IMR-90 (cell line): ENCODE results near the gene FKBP4. TPM values are rescaled to one million over a fixed set of nuclear protein-coding genes. Genes with fewer than 3 reads are reported as not detected.

Experiments
- ATAC-seq: fragments of 200-7000 bp; cut with Tn5 transposase; 2 replicates; pipeline ENCODE4 v1.9.1; 2020; ENCODE audit warnings: low read depth, mild to moderate bottlenecking, moderate library complexity
- BruUV-seq: library from RNA; stranded (reverse); fragments of 400-500 nt; replicated peaks from 2 replicates; lab custom pipeline; 2021; lab: Mats Ljungman, UMichigan
- CTCF ChIA-PET: fragments of 300-600 bp; formaldehyde crosslinking; extraction: SDS; loops from one replicate; lab custom pipeline; 2021; ENCODE audit warnings: antibody characterized with exemption; lab: Yijun Ruan, JAX
- POLR2A ChIA-PET: fragments of 300-600 bp; sonication (Branson Sonifier 250); formaldehyde crosslinking; loops from one replicate; lab custom pipeline; 2022; ENCODE audit warnings: antibody characterized with exemption; ENCODE audit not compliant: unreplicated experiment; lab: Charles Lee
- DNase-seq: peaks from one replicate; pipeline ENCODE4 v3.0.0; 2013
- H2AFZ ChIP-seq: replicated peaks from 2 replicates; pipeline ENCODE3; 2013; ENCODE audit warnings: low read length, mild to moderate bottlenecking; ENCODE audit not compliant: poor library complexity
- H2AK5ac ChIP-seq: 2 replicates; pipeline ENCODE4 v1.6.1; 2013; ENCODE audit warnings: low read depth, low read length, inconsistent platforms
- H2AK9ac ChIP-seq: replicated peaks from 2 replicates; pipeline ENCODE3; 2013; ENCODE audit warnings: mild to moderate bottlenecking, low read depth, low read length, moderate library complexity; ENCODE audit not compliant: poor library complexity
- H2BK120ac ChIP-seq: 2 replicates; pipeline ENCODE4 v1.6.1; 2013; ENCODE audit warnings: low read depth, low read length, inconsistent platforms
- H2BK15ac ChIP-seq: 3 replicates; pipeline ENCODE4 v1.6.1; 2013; ENCODE audit warnings: low read depth, low read length, inconsistent platforms
- H2BK20ac ChIP-seq: 2 replicates; pipeline ENCODE4 v1.6.1; 2013; ENCODE audit warnings: low read depth, mild to moderate bottlenecking, inconsistent platforms, low read length, moderate library complexity
- H2BK5ac ChIP-seq: 2 replicates; pipeline ENCODE4 v1.6.1; 2013; ENCODE audit warnings: mild to moderate bottlenecking, low read depth, low read length, inconsistent platforms; ENCODE audit not compliant: poor library complexity, severe bottlenecking
- H3K14ac ChIP-seq: replicated peaks from 2 replicates; pipeline ENCODE4 v1.6.1; 2013; ENCODE audit warnings: low read depth, low read length, inconsistent platforms
- H3K18ac ChIP-seq: 2 replicates; pipeline ENCODE4 v1.6.1; 2013; ENCODE audit warnings: low read depth, low read length, control low read depth
- H3K23ac ChIP-seq: 2 replicates; pipeline ENCODE4 v1.6.1; 2013; ENCODE audit warnings: low read depth, low read length, inconsistent platforms
- H3K27ac ChIP-seq: 2 replicates; pipeline ENCODE4 v1.5.1; 2013; ENCODE audit warnings: mild to moderate bottlenecking, control low read depth, low read length; ENCODE audit not compliant: insufficient read depth
- H3K27me3 ChIP-seq: 2 replicates; pipeline ENCODE4 v1.6.1; 2013; ENCODE audit warnings: low read length; ENCODE audit not compliant: control insufficient read depth, insufficient read depth
- H3K36me3 ChIP-seq: 2 replicates; pipeline ENCODE4 v1.6.1; 2013; ENCODE audit warnings: low read length, mixed read lengths; ENCODE audit not compliant: control insufficient read depth, insufficient read depth
- H3K4ac ChIP-seq: 2 replicates; pipeline ENCODE4 v1.6.1; 2013; ENCODE audit warnings: low read depth, low read length, inconsistent platforms
- H3K4me1 ChIP-seq: 2 replicates; pipeline ENCODE4 v1.6.1; 2013; ENCODE audit warnings: low read length, mixed read lengths; ENCODE audit not compliant: control insufficient read depth, insufficient read depth
- H3K4me2 ChIP-seq: 2 replicates; pipeline ENCODE4 v1.6.1; 2013; ENCODE audit warnings: low read depth, mild to moderate bottlenecking, control low read depth, low read length, moderate library complexity
- H3K4me3 ChIP-seq: 2 replicates; pipeline ENCODE4 v1.5.1; 2013; ENCODE audit warnings: low read depth, mild to moderate bottlenecking, control low read depth, low read length, moderate library complexity; ENCODE audit not compliant: insufficient read depth
- H3K56ac ChIP-seq: 2 replicates; pipeline ENCODE4 v1.6.1; 2013; ENCODE audit warnings: low read length, inconsistent platforms; ENCODE audit not compliant: insufficient read depth; ENCODE audit errors: extremely low read depth
- H3K79me1 ChIP-seq, 2 experiments: 2 replicates each; pipeline ENCODE4 v1.6.1; 2013; ENCODE audit warnings: low read length in 2 of 2, inconsistent platforms in 1 of 2, low read depth in 1 of 2
- H3K9ac ChIP-seq: 2 replicates; pipeline ENCODE4 v1.6.1; 2013; ENCODE audit warnings: low read depth, low read length, control low read depth
- H3K9me1 ChIP-seq: 2 replicates; pipeline ENCODE4 v1.6.1; 2013; ENCODE audit warnings: low read length, inconsistent platforms; ENCODE audit not compliant: insufficient read depth
- H3K9me3 ChIP-seq: 2 replicates; pipeline ENCODE4 v1.6.1; 2013; ENCODE audit warnings: low read length; ENCODE audit not compliant: control insufficient read depth, insufficient read depth
- H4K20me1 ChIP-seq: 2 replicates; pipeline ENCODE4 v1.6.1; 2013; ENCODE audit warnings: low read length, inconsistent platforms; ENCODE audit not compliant: insufficient read depth
- H4K5ac ChIP-seq: 2 replicates; pipeline ENCODE4 v1.6.1; 2013; ENCODE audit warnings: mild to moderate bottlenecking, low read depth, low read length, control low read depth
- H4K8ac ChIP-seq, 2 experiments: 2 replicates each; pipeline ENCODE4 v1.6.1; 2013; ENCODE audit warnings: low read depth in 2 of 2, low read length in 2 of 2, control low read depth in 1 of 2, inconsistent platforms in 1 of 2
- H4K91ac ChIP-seq: 2 replicates; pipeline ENCODE4 v1.6.1; 2013; ENCODE audit warnings: low read depth, low read length, inconsistent platforms; ENCODE audit not compliant: insufficient read depth
- BHLHE40 ChIP-seq: fragments of 150-350 bp; IDR thresholded peaks from 2 replicates; pipeline ENCODE4 v1.6.1; 2016; ENCODE audit warnings: mild to moderate bottlenecking, low read depth, low read length
- CEBPB ChIP-seq: IDR thresholded peaks from 2 replicates; pipeline ENCODE4 v1.6.1; 2012; ENCODE audit warnings: low read depth, low read length, improper control_type of control experiment
- CHD1 ChIP-seq: IDR thresholded peaks from 2 replicates; pipeline ENCODE4 v1.6.1; 2012; ENCODE audit warnings: low read depth, low read length, improper control_type of control experiment
- CTCF ChIP-seq: conservative IDR thresholded peaks from 2 replicates; pipeline ENCODE4 v1.5.1; 2012; ENCODE audit warnings: mild to moderate bottlenecking, low read depth, low read length, improper control_type of control experiment
- FOS ChIP-seq: fragments of 150-350 bp; IDR thresholded peaks from 2 replicates; pipeline ENCODE4 v1.6.1; 2016; ENCODE audit warnings: low read depth, low read length
- MAZ ChIP-seq: IDR thresholded peaks from 2 replicates; pipeline ENCODE4 v1.6.1; 2012; ENCODE audit warnings: low read depth, mild to moderate bottlenecking, low read length, improper control_type of control experiment, moderate library complexity, borderline replicate concordance
- MXI1 ChIP-seq: IDR thresholded peaks from 2 replicates; pipeline ENCODE4 v1.6.1; 2012; ENCODE audit warnings: low read depth, mild to moderate bottlenecking, low read length, moderate library complexity, borderline replicate concordance
- POLR2A ChIP-seq: IDR thresholded peaks from 2 replicates; pipeline ENCODE4 v1.6.1; 2012; ENCODE audit warnings: mild to moderate bottlenecking, low read depth, low read length
- RCOR1 ChIP-seq: IDR thresholded peaks from 2 replicates; pipeline ENCODE4 v1.6.1; 2012; ENCODE audit warnings: mild to moderate bottlenecking, low read length, improper control_type of control experiment; ENCODE audit not compliant: insufficient replicate concordance
- SMC3 ChIP-seq: fragments of 150-350 bp; IDR thresholded peaks from 2 replicates; pipeline ENCODE4 v1.6.1; 2016; ENCODE audit warnings: low read depth, mild to moderate bottlenecking, antibody characterized with exemption, low read length, moderate library complexity
- USF2 ChIP-seq: fragments of 150-350 bp; IDR thresholded peaks from 2 replicates; pipeline ENCODE4 v1.6.1; 2017; ENCODE audit warnings: mild to moderate bottlenecking, antibody characterized with exemption, low read length, low read depth
- WGBS, 2 experiments: methylation state at CpG; one replicate each; pipeline versions ENCODE4 v1.1.5 to v1.1.7; 2013; ENCODE audit warnings: missing lambda C conversion rate in 2 of 2; ENCODE audit not compliant: insufficient read length in 1 of 2; ENCODE audit errors: extremely low coverage in 2 of 2; 5-methylcytosine and 5-hydroxymethylcytosine counted together
- dilution Hi-C: fragments of 300-500 bp; cut with HindIII; formaldehyde crosslinking; loops from one replicate; pipeline ENCODE4 v1.14.3; 2018; ENCODE audit warnings: low sequenced_read_pairs; ENCODE audit not compliant: unreplicated experiment
- in situ Hi-C: fragments of 300-500 bp; cut with MboI; formaldehyde crosslinking; loops from 3 replicates; pipeline ENCODE4 v1.14.3; 2019; ENCODE audit warnings: low sequenced_read_pairs, inconsistent platforms, mixed read lengths
- intact Hi-C: fragments of 100-400 bp; cut with micrococcal nuclease; formaldehyde crosslinking; loops from 2 replicates; pipeline ENCODE4 v1.10.0; 2022
- polyA plus RNA-seq, 3 experiments: library from polyadenylated mRNA; depleted of rRNA; stranded (reverse); fragments of >200 nt; gene quantifications; 2 replicates each; pipeline ENCODE4 v1.2.3, GENCODE V29; 2012; ENCODE audit warnings: low replicate concordance in 1 of 3
- total RNA-seq: library from RNA; depleted of rRNA; stranded (reverse); fragments of >200 nt; gene quantifications from 2 replicates; pipeline ENCODE4 v1.2.3, GENCODE V29; 2012

The FKBP4 gene
- total and polyA plus RNA-seq, 2 of the 4 experiments (the other 2 are of a cell fraction), result 35.7 to 36.0 TPM

GRCh38 chr12:2756756-2757155 is 38.0 kb upstream of the FKBP4 start:
- no peak overlapping the region for H2AFZ ChIP-seq
- ChIA-PET CTCF (no interaction called here), POLR2A (no interaction called here)
- no peak for DNase-seq
- H3K27ac ChIP-seq, result no peak overlapping the region
- H3K56ac ChIP-seq, result no peak overlapping the region
- no peaks in the 10 kb centered on the region for H3K9me3 ChIP-seq
- H2BK20ac ChIP-seq, result no peak overlapping the region
- H3K14ac ChIP-seq, result no peak overlapping the region
- no peak overlapping the region for H3K23ac ChIP-seq
- dilution Hi-C loops (no loop called here), intact Hi-C loops (no loop called here), in situ Hi-C loops (no loop called here)
- H4K5ac ChIP-seq, result no peak overlapping the region
- H3K18ac ChIP-seq, result no peak overlapping the region
- H3K9ac ChIP-seq, result no peak overlapping the region
- no peak overlapping the region for H2BK15ac ChIP-seq
- no peak overlapping the region for H2AK9ac ChIP-seq
- peaks cover 9% of the 10 kb centered on the region for H4K20me1 ChIP-seq
- no peak overlapping the region for H4K91ac ChIP-seq
- no peak overlapping the region for H2AK5ac ChIP-seq
- no peaks in the 10 kb centered on the region for H3K4me1 ChIP-seq
- no peak overlapping the region for H2BK120ac ChIP-seq
- H3K27me3 ChIP-seq, result peaks cover 19% of the 10 kb centered on the region
- H3K4me3 ChIP-seq, result no peak overlapping the region
- H3K79me1 ChIP-seq, result no peaks in the 10 kb centered on the region
- no peak overlapping the region for H3K4me2 ChIP-seq
- TF ChIP-seq CTCF, result no peak
- no peak for TF ChIP-seq SMC3
- no peak for TF ChIP-seq POLR2A
- TF ChIP-seq CHD1, result no peak
- no peak for TF ChIP-seq USF2
- no peak for TF ChIP-seq RCOR1
- TF ChIP-seq BHLHE40, result no peak
- no peak for TF ChIP-seq CEBPB
- no peak for TF ChIP-seq MAZ
- TF ChIP-seq FOS, result no peak
- no peak for TF ChIP-seq MXI1
- peaks cover 5% of the 10 kb centered on the region; the same call in 1 of the 2 replicates for H3K9me1 ChIP-seq
- no peak overlapping the region for H3K4ac ChIP-seq
- BruUV-seq, result no TSS peak
- H2BK5ac ChIP-seq, result no peak overlapping the region
- no peak for ATAC-seq
- H3K36me3 ChIP-seq, result no peaks in the 10 kb centered on the region
- no peak overlapping the region for H4K8ac ChIP-seq
- WGBS, 2 experiments, result no CpG with 5 or more reads among the region's 5 CpGs
